ENCODE data around the gene CTDNEP1.

The CTDNEP1 gene

GRCh38 chr17:7226721-7227710 lies 24.5 kb downstream of the CTDNEP1 start:
- DNase-seq = no peak

- DNase-seq = no peak
Observed at GRCh38 chr17:7225711-7226331, 25.7 kb downstream of the CTDNEP1 start.

DNA sequence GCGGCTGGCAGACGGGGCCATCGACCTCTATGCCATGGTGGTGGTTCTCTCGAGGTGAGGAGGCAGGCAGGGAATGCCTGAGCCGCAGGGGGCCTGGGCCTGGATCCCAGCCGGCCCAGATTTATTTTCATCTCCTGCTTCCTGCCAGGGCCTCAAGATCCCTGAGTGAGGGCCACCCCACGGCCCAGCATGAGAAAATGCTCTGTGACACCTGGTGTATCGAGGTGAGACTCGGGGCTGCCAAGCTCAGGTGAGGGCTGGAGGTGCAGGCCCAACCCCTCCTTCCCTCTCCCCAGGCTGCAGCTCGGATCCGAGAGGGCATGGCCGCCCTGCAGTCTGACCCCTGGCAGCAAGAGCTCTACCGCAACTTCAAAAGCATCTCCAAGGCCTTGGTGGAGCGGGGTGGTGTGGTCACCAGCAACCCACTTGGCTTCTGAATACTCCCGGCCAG lies 26.8 kb downstream of the CTDNEP1 start:
- DNase-seq = no peak

DNA sequence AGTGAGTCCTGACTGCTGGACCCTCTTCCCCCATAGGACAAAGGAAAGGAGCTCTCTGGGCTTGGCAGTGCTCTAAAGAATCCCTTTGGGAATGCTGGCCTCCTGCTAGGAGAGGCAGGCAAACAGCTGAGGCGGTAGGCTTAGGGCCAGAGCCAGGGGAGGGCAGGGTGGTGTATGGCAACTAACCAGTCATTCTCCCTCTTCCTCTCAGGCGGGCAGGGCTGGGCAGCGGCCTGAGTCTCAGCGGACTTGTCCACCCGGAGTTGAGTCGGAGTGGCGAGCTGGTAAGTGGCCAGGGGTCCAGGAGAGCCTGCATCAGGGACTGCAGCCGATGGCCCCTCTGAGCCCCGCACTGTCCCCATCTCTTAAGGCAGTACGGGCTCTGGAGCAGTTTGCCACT lies 27.4 kb downstream of the CTDNEP1 start:
- DNase-seq = no peak

DNA sequence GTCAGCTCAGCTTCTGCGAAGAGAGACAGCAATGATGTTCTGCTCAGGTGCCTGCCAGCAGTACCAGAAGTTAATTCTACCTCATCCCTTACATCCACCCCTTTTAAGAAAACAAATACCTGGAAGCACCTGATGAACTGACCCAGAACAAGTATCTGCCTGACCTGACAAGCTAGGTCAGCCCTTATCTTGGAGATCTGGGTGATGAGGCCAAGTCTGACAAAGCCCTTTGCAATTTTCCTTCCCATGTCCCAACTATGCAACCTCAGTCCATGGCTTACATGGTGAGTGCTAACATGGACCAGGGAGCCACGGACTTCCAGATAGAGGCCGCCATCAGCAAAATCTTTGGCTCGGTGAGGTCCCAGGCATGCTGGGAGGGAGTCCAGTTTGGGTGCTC lies 28.2 kb downstream of the CTDNEP1 start:
- no peak for DNase-seq

DNA sequence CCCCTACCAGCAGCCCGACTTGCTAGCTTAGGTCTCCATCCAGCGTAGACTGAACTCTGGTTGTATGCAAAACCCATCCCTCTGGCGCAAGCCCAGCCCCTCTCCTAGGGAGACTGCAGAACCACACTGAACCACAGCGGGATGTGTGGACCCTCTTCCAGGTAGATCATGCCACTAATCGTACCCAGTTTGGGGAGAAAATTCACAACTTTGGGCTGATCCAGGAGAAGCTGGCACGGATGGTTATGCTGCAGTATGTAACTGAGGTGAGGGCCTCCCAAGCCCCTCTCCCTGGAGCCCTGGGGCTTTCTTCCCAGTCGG lies 28.6 kb downstream of the CTDNEP1 start:
- DNase-seq = no peak

DNA sequence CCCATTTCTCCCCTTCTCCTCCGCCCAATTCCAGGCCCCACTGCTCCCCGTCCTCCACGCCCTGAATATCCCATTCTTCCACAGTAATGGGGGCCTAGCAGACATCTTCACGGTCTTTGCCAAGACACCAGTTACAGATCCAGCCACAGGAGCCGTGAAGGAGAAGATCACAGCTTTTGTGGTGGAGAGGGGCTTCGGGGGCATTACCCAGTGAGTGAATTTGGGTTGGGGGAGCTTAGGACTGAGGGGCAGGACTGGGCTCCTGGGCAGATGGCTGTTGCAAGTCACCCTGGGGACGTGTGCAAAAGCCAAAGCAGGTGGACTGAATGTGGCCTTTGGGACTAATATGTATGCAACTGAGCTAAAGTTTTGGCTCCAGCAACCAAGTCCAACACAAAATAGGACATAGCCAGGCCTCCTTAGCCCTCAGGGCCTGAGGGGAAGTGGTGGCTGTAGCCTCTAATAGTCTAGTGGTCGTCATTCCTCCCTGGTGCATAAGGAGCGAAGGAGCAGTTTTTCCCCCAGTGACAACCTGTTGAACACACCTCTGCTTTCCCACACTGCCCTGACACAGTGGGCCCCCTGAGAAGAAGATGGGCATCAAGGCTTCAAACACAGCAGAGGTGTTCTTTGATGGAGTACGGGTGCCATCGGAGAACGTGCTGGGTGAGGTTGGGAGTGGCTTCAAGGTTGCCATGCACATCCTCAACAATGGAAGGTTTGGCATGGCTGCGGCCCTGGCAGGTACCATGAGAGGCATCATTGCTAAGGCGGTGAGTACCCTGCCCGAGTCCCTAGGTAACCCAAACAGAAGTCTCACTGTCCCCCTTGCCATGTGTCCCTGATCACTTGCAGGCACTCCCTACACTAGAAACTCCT lies 29.2 kb downstream of the CTDNEP1 start:
- no peak for DNase-seq

- peak; percentile 18 for DNase-seq
Observed at GRCh38 chr17:7221278-7222092, 30.0 kb downstream of the CTDNEP1 start.

DNA sequence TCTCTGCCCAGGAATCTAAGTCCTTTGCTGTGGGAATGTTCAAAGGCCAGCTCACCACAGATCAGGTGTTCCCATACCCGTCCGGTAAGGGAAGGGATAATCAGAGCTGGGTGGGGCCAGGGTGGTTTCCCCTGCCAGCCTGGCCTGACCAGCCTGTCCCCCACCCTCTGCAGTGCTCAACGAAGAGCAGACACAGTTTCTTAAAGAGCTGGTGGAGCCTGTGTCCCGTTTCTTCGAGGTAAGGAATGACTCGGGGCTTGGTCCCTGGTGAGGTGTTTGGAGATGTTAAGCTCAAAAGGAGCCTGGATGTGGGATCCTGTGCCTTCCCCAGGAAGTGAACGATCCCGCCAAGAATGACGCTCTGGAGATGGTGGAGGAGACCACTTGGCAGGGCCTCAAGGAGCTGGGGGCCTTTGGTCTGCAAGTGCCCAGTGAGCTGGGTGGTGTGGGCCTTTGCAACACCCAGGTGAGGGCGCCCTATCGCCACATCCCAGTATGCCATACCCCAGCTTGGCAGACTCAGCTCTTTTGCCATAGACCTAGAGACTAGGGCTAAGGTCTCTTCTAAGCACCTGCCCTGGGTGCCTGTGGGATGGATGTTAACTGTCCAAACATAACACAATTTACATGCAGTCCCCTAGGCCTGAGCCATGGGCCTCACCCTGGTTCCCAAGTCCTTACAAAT lies 30.8 kb downstream of the CTDNEP1 start:
- peak; percentile 83 for DNase-seq

GRCh38 chr17:7219812-7220592 lies 31.5 kb downstream of the CTDNEP1 start, which contains the start of the genes ACADVL and DLG4:
TSS of gene ACADVL (plus strand) at chr17:7219938. CDS start at chr17:7219985, 47 bp downstream.
TSS of gene DLG4 (minus strand) at chr17:7219836.
- peak; percentile 85 for DNase-seq

DNA sequence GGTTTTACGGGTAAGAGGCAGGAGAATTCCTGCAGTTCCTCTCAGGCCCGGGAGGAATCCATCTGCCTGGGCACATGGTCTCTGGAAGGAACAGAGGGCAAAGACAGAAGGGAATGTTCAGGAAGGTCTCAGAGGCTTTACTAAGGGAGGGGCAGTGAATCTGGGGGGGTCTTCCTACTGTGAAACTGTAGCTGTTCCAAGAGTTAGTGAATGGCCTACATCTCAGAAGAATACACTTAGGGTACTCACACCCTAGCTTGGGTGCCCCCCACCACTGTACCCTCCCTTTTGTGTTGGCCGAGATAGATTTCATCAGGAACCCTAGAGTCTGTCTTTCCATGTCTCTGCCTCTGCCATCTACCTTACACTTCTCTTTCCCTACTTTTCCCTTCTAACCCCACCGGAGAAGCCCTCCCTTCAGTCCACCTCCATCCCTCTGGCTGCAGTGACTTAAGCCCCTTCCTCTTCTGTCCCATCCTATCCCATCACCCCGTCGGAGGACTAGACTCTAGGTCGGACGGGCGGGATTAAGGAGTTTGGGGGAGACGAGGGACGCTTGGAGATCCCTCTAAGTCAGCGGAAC lies 32.2 kb downstream of the CTDNEP1 start:
- DNase-seq = no peak

- DNase-seq = no peak
Observed at GRCh38 chr17:7218758-7219157, 32.8 kb downstream of the CTDNEP1 start.

DNA sequence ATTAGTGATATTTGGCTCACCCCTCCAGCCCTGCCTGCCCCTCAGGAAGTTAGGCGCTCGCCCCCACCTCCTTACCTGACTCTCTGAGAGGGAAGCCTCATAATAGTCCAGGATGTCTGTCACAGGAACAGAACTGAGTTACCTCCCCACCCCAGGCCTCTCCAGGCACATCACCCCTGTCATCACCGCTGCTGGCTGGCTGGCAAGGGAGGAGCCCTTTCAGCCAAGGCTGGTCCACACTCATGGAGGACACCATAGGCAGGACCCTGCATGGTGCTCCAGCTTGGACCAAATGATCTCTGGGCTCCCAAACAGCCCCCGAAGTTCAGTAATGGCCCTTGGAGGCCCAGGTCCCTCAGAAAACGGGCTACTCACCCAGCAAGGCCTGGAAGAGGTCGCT lies 33.4 kb downstream of the CTDNEP1 start:
- peak; percentile 22 for DNase-seq

- DNase-seq = peak; percentile 67
Observed at GRCh38 chr17:7217113-7217987, 34.2 kb downstream of the CTDNEP1 start.

DNA sequence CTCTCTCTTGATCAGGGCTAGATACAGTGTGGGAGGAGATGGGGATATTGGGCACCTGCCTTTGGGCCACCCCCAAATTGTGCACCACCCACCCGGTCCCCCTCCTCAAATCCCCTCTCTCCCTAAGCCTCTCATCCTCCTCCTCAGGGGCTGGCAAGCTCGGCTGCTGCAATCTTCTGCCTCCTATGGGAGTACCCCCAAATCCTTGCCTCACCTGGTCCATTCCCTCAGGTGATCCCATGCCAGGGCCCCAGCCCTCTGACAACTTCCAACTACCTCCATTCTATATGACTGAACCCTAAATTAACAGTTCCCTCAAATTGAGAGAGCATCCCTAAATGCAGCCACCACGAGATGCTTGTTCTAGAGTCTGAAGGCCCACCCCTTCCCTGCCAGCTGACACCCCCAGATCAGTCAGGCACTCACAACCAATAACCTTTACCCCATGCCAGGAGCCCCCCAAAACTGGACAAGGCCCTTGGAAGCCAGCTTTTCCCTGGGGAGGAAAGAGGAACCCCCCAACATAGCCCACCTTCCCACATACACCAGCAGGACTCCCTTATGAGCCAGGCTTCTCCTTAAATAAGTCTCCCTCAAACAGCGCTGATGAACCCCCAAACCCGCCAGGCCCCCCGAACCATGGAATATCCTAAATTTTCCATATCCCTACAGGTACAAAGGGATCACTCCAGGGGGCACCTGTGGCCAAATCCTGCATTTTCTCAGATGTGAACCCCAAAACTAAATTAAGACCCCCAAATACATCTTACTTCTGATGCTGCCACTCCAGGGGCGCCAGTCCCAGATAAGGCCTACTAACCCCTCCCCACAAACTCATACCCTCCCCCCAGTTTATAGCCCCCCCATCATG lies 35.1 kb downstream of the CTDNEP1 start:
- no peak for DNase-seq

- no peak for DNase-seq
Observed at GRCh38 chr17:7215652-7216180, 35.8 kb downstream of the CTDNEP1 start.

DNA sequence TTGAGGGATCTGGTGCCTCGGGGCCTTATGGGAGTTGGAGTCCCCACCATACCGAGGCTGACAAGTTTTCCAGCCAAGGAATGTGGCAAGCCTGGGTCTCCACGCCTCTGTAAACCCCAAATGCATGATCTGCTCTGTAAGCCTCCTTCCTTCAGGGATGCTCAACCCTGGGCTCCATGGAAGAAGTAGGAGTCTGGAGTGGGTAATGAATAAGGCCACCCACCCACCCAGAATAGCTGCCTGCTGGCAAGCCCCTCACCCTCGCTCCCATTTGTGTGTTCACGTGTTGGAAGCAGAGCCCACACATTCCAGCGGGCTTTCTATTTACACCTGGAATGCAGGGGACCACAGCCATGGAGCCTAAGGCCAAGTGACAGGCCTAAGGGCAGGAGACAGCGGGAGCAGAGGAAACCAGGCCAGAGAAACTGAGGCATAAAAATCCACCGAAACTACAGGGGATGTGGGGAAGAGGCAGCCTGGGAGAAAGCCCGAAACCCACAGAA lies 36.3 kb downstream of the CTDNEP1 start:
- DNase-seq = no peak

All from hematopoietic multipotent progenitor cell treated with erythropoietin and hydrocortisone succinate and interleukin-3 and kit ligand, for 8 days (in vitro differentiated cells).